Astrocyte of the hippocampus (primary cell): ENCODE data around the gene ADAMTS13.
"Not testable (repeated sequence)": the region's sequence is repeated elsewhere in the genome, so short reads cannot be mapped to it uniquely, and the experiment has no call there.

ENCODE experiments used
- DNase-seq: peaks from one replicate; pipeline ENCODE4 v3.0.0; 2011; ENCODE audit warnings: low read depth, low spot score

Gene ADAMTS13

GRCh38 chr9:133392308-133392707 is 29.9 kb upstream of the ADAMTS13 start:
- not testable (repeated sequence) for DNase-seq

- DNase-seq = no peak
Measured at GRCh38 chr9:133393399-133393798, 28.8 kb upstream of the ADAMTS13 start.

- no peak for DNase-seq
Measured at GRCh38 chr9:133394687-133395271, 27.4 kb upstream of the ADAMTS13 start.

GRCh38 chr9:133396952-133397351 is 25.2 kb upstream of the ADAMTS13 start:
- DNase-seq = peak; percentile 21

- no peak for DNase-seq
Measured at GRCh38 chr9:133397370-133397769, 24.8 kb upstream of the ADAMTS13 start.

GRCh38 chr9:133397895-133398294 is 24.3 kb upstream of the ADAMTS13 start:
- no peak for DNase-seq

- DNase-seq = no peak
Measured at GRCh38 chr9:133400292-133400691, 21.9 kb upstream of the ADAMTS13 start.

- no peak for DNase-seq
Measured at GRCh38 chr9:133401588-133401987, 20.6 kb upstream of the ADAMTS13 start.

GRCh38 chr9:133402689-133403088 is 19.5 kb upstream of the ADAMTS13 start:
- no peak for DNase-seq

- DNase-seq = peak; percentile 21
Measured at GRCh38 chr9:133403766-133404453, 18.3 kb upstream of the ADAMTS13 start.

- DNase-seq = no peak
Measured at GRCh38 chr9:133404454-133405002, 17.6 kb upstream of the ADAMTS13 start.

- peak; percentile 17 for DNase-seq
Measured at GRCh38 chr9:133405508-133406438, 16.4 kb upstream of the ADAMTS13 start.

GRCh38 chr9:133406480-133407307 is 15.5 kb upstream of the ADAMTS13 start:
- DNase-seq = peak; percentile 89

- DNase-seq = no peak
Measured at GRCh38 chr9:133408042-133408441, 14.1 kb upstream of the ADAMTS13 start.

- no peak for DNase-seq
Measured at GRCh38 chr9:133415170-133415569, 7.0 kb upstream of the ADAMTS13 start.

GRCh38 chr9:133417541-133418461 is 4.4 kb upstream of the ADAMTS13 start, which contains the start of gene REXO4:
REXO4 (minus strand) TSS chr9:133418010; CDS start chr9:133417844, 166 bp downstream.
- DNase-seq = peak; percentile 94

GRCh38 chr9:133419005-133419404 is 3.2 kb upstream of the ADAMTS13 start:
- no peak for DNase-seq

GRCh38 chr9:133420392-133420827 is 1.8 kb upstream of the ADAMTS13 start:
- DNase-seq = no peak

GRCh38 chr9:133423216-133423615 is 1.0 kb downstream of the ADAMTS13 start:
- DNase-seq = no peak

- DNase-seq = no peak
Measured at GRCh38 chr9:133424187-133424586, 2.0 kb downstream of the ADAMTS13 start.
